ENCODE measurements around the gene CTNND2.

Gene CTNND2

GRCh38 chr5:10989577-10990263, 914.5 kb downstream of the CTNND2 start:
- Histone ChIP-seq H3K4me1 (ENCODE audit: insufficient read depth, insufficient read length) (peaks cover 2% of the 10 kb centered on the region), H3K27me3 (ENCODE audit: insufficient read depth, insufficient read length) (no peaks in the 10 kb centered on the region), H3K36me3 (ENCODE audit: insufficient read depth, insufficient read length, low read length) (no peaks in the 10 kb centered on the region), H3K9ac (ENCODE audit: insufficient read length, low read depth) (no peak overlapping the region), H3K4me3 (ENCODE audit: insufficient read length, low read depth) (no peak overlapping the region), H3K9me3 (ENCODE audit: insufficient read depth, low read length) (no peaks in the 10 kb centered on the region)
- TF ChIP-seq YY1 (IDR thresholded peaks at IDR 0.05; ENCODE audit: insufficient read depth, insufficient read length) (no peak), ZNF274 (IDR thresholded peaks at IDR 0.05; ENCODE audit: low read depth, low read length) (no peak), SUZ12 (IDR thresholded peaks at IDR 0.05; ENCODE audit: extremely low read depth, insufficient read depth, insufficient read length) (no peak)
- DNase-seq (ENCODE audit: low read depth, low spot score), result no peak

GRCh38 chr5:10988622-10989021, 915.6 kb downstream of the CTNND2 start:
- TF ChIP-seq SUZ12 (IDR thresholded peaks at IDR 0.05; ENCODE audit: extremely low read depth, insufficient read depth, insufficient read length), result no peak
- TF ChIP-seq ZNF274 (IDR thresholded peaks at IDR 0.05; ENCODE audit: low read depth, low read length), result no peak
- no peak for TF ChIP-seq YY1 (IDR thresholded peaks at IDR 0.05; ENCODE audit: insufficient read depth, insufficient read length)
- H3K27me3 ChIP-seq (ENCODE audit: insufficient read depth, insufficient read length), result no peaks in the 10 kb centered on the region

GRCh38 chr5:10987925-10988504, 916.2 kb downstream of the CTNND2 start:
- H3K4me3 ChIP-seq (ENCODE audit: insufficient read length, low read depth), result no peak overlapping the region
- peak; percentile 55 for DNase-seq (ENCODE audit: low read depth, low spot score)
- no peaks in the 10 kb centered on the region for H3K27me3 ChIP-seq (ENCODE audit: insufficient read depth, insufficient read length)
- H3K36me3 ChIP-seq (ENCODE audit: insufficient read depth, insufficient read length, low read length), result no peaks in the 10 kb centered on the region
- no peaks in the 10 kb centered on the region for H3K9me3 ChIP-seq (ENCODE audit: insufficient read depth, low read length)
- H3K9ac ChIP-seq (ENCODE audit: insufficient read length, low read depth), result no peak overlapping the region
- peaks cover 2% of the 10 kb centered on the region for H3K4me1 ChIP-seq (ENCODE audit: insufficient read depth, insufficient read length)
- TF ChIP-seq SUZ12 (IDR thresholded peaks at IDR 0.05; ENCODE audit: extremely low read depth, insufficient read depth, insufficient read length) (no peak), YY1 (IDR thresholded peaks at IDR 0.05; ENCODE audit: insufficient read depth, insufficient read length) (no peak), ZNF274 (IDR thresholded peaks at IDR 0.05; ENCODE audit: low read depth, low read length) (no peak)

More at GRCh38 chr5:10988622-10989021, 915.6 kb downstream of the CTNND2 start:
- H3K9me3 ChIP-seq (ENCODE audit: insufficient read depth, low read length), result no peaks in the 10 kb centered on the region
- H3K4me3 ChIP-seq (ENCODE audit: insufficient read length, low read depth), result no peak overlapping the region
- DNase-seq (ENCODE audit: low read depth, low spot score), result no peak
- H3K36me3 ChIP-seq (ENCODE audit: insufficient read depth, insufficient read length, low read length), result no peaks in the 10 kb centered on the region
- no peak overlapping the region for H3K9ac ChIP-seq (ENCODE audit: insufficient read length, low read depth)
- H3K4me1 ChIP-seq (ENCODE audit: insufficient read depth, insufficient read length), result peaks cover 2% of the 10 kb centered on the region

- H3K9me3 ChIP-seq (ENCODE audit: insufficient read depth, low read length), result no peaks in the 10 kb centered on the region
Measured at GRCh38 chr5:10987276-10987924, 916.8 kb downstream of the CTNND2 start.

GRCh38 chr5:10985721-10986110, 918.5 kb downstream of the CTNND2 start:
- H3K9me3 ChIP-seq (ENCODE audit: insufficient read depth, low read length), result no peaks in the 10 kb centered on the region
- DNase-seq (ENCODE audit: low read depth, low spot score), result no peak
- no peak overlapping the region for H3K9ac ChIP-seq (ENCODE audit: insufficient read length, low read depth)
- no peak for TF ChIP-seq SUZ12 (IDR thresholded peaks at IDR 0.05; ENCODE audit: extremely low read depth, insufficient read depth, insufficient read length)
- no peak for TF ChIP-seq YY1 (IDR thresholded peaks at IDR 0.05; ENCODE audit: insufficient read depth, insufficient read length)
- TF ChIP-seq ZNF274 (IDR thresholded peaks at IDR 0.05; ENCODE audit: low read depth, low read length), result no peak
- H3K4me3 ChIP-seq (ENCODE audit: insufficient read length, low read depth), result no peak overlapping the region
- peaks cover 2% of the 10 kb centered on the region for H3K4me1 ChIP-seq (ENCODE audit: insufficient read depth, insufficient read length)
- no peaks in the 10 kb centered on the region for H3K36me3 ChIP-seq (ENCODE audit: insufficient read depth, insufficient read length, low read length)
- no peaks in the 10 kb centered on the region for H3K27me3 ChIP-seq (ENCODE audit: insufficient read depth, insufficient read length)

More at GRCh38 chr5:10987276-10987924, 916.8 kb downstream of the CTNND2 start:
- no peak overlapping the region for H3K9ac ChIP-seq (ENCODE audit: insufficient read length, low read depth)
- H3K4me1 ChIP-seq (ENCODE audit: insufficient read depth, insufficient read length), result peaks cover 2% of the 10 kb centered on the region
- no peaks in the 10 kb centered on the region for H3K27me3 ChIP-seq (ENCODE audit: insufficient read depth, insufficient read length)
- no peaks in the 10 kb centered on the region for H3K36me3 ChIP-seq (ENCODE audit: insufficient read depth, insufficient read length, low read length)
- TF ChIP-seq ZNF274 (IDR thresholded peaks at IDR 0.05; ENCODE audit: low read depth, low read length), result no peak
- no peak overlapping the region for H3K4me3 ChIP-seq (ENCODE audit: insufficient read length, low read depth)
- DNase-seq (ENCODE audit: low read depth, low spot score), result no peak

- H3K36me3 ChIP-seq (ENCODE audit: insufficient read depth, insufficient read length, low read length), result no peaks in the 10 kb centered on the region
- H3K4me1 ChIP-seq (ENCODE audit: insufficient read depth, insufficient read length), result peaks cover 2% of the 10 kb centered on the region
- no peaks in the 10 kb centered on the region for H3K27me3 ChIP-seq (ENCODE audit: insufficient read depth, insufficient read length)
- no peaks in the 10 kb centered on the region for H3K9me3 ChIP-seq (ENCODE audit: insufficient read depth, low read length)
- H3K4me3 ChIP-seq (ENCODE audit: insufficient read length, low read depth), result no peak overlapping the region
- no peak for DNase-seq (ENCODE audit: low read depth, low spot score)
- TF ChIP-seq SUZ12 (IDR thresholded peaks at IDR 0.05; ENCODE audit: extremely low read depth, insufficient read depth, insufficient read length) (no peak), ZNF274 (IDR thresholded peaks at IDR 0.05; ENCODE audit: low read depth, low read length) (no peak), YY1 (IDR thresholded peaks at IDR 0.05; ENCODE audit: insufficient read depth, insufficient read length) (no peak)
- H3K9ac ChIP-seq (ENCODE audit: insufficient read length, low read depth), result no peak overlapping the region
Measured at GRCh38 chr5:10985091-10985720, 919.0 kb downstream of the CTNND2 start.
